VCaP (cell line): ENCODE data around the gene TLE1.
"Not testable (repeated sequence)": the region's sequence is repeated elsewhere in the genome, so short reads cannot be mapped to it uniquely, and the experiment has no call there.

Experiments used
- H3K27ac ChIP-seq: fragments of 450-650 bp; 2 replicates; pipeline ENCODE4 v1.5.1; 2017
- CTCF ChIP-seq: fragments of 450-650 bp; conservative IDR thresholded peaks from 2 replicates; pipeline ENCODE4 v1.5.1; 2017; ENCODE audit warnings: mild to moderate bottlenecking, moderate library complexity

Gene TLE1

DNA sequence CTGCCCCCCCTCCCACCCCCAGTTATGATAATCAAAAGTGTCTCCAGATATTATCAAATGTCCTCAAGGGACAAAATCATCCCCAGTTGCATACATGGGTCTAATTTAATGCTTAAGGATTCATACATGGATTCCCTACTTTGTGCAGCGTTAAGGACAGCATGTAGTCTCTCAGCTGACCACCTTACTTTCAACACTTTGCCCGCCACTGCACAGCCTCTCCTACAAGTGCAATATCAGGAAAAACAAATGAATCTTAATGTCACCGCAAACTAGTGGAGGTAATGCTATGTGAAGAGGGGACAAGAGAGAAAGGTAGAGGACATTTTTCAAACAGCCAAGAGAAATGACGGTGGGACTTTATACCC is 78.6 kb downstream of the TLE1 start:
- TF ChIP-seq CTCF, result no peak
- H3K27ac ChIP-seq, result no peak overlapping the region

DNA sequence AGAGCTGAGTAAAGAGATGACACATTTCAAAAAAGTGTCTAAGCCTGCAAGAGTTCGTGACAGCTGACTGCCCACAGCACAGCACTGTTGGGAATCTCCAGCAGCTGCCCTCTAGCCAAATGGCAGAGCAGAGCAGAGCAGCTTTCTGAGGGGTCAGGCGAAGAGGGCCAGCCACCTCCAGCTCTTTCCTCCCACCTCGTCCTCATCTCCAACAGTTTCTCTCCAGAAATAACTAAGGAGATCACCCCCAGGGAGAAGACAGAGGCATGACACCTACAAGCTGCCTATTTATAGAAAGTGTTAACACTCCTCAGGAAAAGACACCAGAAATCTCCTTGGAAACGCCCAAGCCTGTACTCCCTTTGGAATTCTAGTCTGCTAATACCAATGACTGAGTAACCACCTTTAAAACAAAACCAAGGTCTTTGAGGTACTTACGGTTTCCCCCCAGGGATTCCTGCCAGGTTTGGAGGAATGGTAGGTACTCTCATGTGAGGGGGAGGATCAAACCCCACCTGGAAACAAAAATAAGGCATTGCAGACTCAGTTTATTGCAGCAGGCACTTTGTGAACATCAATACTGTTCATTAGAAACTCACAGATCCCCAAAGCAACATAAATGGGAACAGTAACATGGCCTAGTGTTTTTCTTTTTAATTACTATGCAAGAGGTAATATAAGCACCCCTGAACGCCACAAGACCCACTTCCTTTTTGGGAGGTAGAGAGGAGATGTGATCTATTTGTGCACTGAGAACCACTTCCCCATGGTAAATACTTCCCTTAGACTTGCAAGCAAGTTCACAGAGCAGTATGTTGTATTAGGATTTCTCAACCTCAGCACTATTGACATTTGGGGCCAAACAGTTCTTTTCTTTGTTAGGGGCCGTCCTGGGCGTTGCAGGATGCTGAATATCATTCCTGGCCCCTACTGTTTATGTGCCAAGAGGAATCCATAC is 79.3 kb downstream of the TLE1 start:
- H3K27ac ChIP-seq, result no peak overlapping the region
- TF ChIP-seq CTCF, result no peak

DNA sequence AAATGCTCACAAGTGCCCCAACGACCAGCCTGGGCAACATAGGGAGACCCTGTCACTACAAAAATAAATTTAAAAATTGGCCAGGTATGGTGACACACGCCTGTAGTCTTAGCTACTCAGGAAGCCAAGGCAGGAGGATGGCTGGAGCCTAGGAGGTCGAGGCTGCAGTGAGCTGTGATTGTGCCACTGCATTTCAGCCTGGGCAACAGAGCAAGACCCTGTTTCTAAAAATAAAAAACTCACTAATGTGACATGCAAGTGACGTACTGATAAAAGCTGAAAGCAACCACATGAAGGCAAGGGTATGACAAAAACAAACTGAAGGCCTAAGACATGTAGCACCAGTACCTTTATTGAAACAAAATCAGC is 81.1 kb downstream of the TLE1 start:
- no peak overlapping the region for H3K27ac ChIP-seq
- TF ChIP-seq CTCF, result no peak

- H3K27ac ChIP-seq, result no peak overlapping the region
Observed at GRCh38 chr9:81607593-81608288, 81.6 kb downstream of the TLE1 start.

GRCh38 chr9:81606261-81606660 is 83.1 kb downstream of the TLE1 start:
- H3K27ac ChIP-seq, result not testable (repeated sequence)

More at GRCh38 chr9:81607593-81608288, 81.6 kb downstream of the TLE1 start:
- no peak for TF ChIP-seq CTCF

DNA sequence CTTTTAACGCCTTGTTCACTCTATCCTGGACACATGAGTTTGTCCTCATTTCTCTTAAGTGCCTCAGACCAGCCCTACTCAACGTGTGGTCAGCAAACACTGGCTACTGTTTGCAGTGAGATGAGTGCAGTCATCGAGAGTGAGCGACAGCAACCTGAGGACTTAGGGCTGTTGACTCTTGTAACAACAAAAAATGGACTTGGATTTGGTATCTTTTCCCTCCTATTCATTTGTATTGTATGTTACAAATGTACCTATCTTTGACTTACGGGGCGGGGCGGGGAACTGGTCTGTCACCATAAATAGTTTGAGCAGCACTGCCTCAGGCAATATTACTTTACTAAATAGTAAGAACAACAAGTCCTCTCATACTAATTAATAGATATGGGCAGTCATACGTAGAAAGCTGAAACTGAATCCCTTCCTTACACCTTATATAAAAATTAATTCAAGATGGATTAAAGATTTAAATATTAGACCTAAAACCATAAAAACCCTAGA is 84.1 kb downstream of the TLE1 start:
- no peak for TF ChIP-seq CTCF
- no peak overlapping the region for H3K27ac ChIP-seq

DNA sequence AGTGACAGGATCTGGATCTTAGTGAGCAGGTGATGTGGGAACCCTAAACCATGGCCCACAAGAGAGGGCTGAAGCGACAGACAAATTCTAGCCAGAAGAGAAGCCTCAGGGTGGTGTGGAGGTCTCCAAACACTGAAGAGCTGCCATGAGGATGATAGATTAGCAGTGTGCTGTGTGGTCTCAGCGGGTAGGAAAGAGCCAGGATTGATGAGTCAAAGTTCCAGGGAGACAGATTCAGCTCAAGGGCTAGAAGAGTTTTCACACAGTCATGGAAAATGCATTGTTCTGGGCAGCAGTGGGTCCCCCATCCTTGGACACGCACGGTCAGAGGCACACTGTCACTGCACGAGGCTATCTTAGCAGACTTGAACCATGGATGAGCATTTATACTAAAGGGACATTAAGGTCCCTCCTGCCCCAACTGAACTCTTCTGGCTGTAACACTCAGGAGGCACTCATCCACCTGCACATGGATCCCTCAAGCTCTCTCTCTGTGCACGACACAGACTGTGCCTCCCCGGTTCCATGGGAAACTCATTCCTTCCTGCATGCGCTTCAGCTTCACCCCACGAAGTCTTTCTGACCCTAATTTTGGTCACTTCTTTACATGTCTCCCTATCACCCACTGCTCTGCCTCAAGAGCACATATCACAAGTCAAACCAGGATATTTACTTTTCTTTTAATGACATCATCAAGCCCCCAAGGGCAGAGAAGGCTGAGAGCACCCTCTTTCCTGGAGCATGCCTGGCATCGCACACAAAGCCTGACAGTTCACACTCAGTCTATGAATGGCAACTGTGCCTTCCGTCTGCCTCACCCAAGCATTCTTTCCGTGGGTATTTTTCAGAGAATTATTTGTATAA is 84.8 kb downstream of the TLE1 start:
- no peak overlapping the region for H3K27ac ChIP-seq

More for the DNA sequence above, 84.8 kb downstream of the TLE1 start:
- TF ChIP-seq CTCF, result no peak
